Stimulated activated memory B cell treated with anti-CD40 and anti-IgM and Interleukin-4, amounts not matched to agents 10 μg/mL and 1 μg/mL and 100 μg/mL, for 72 hours (primary cell): Measurements from ENCODE around the gene CARD6.
"Not testable (repeated sequence)": the region's sequence is repeated elsewhere in the genome, so short reads cannot be mapped to it uniquely, and the experiment has no call there.

Source experiments
- ATAC-seq: fragments of 150-1000 bp; cut with Tn5 transposase; 2 replicates; pipeline ENCODE4 v1.10.0; 2021
- H3K27ac Mint-ChIP-seq: one replicate; pipeline ENCODE4 v1.8.0; 2022; ENCODE audit warnings: mild to moderate bottlenecking, mixed read lengths
- H3K27me3 Mint-ChIP-seq: one replicate; pipeline ENCODE4 v1.8.0; 2022; ENCODE audit warnings: mixed read lengths
- H3K36me3 Mint-ChIP-seq: one replicate; pipeline ENCODE4 v1.8.0; 2022; ENCODE audit warnings: mixed read lengths
- H3K4me1 Mint-ChIP-seq: one replicate; pipeline ENCODE4 v1.8.0; 2022; ENCODE audit warnings: mixed read lengths
- H3K4me3 Mint-ChIP-seq: one replicate; pipeline ENCODE4 v1.8.0; 2022; ENCODE audit warnings: mild to moderate bottlenecking, moderate library complexity, mixed read lengths
- H3K9me3 Mint-ChIP-seq: one replicate; pipeline ENCODE4 v1.8.0; 2022; ENCODE audit warnings: mixed read lengths

CARD6 gene

GRCh38 chr5:40882291-40882690 lies 41.1 kb downstream of the CARD6 start:
- peaks cover 8% of the 10 kb centered on the region for H3K9me3 Mint-ChIP-seq
- no peaks in the 10 kb centered on the region for H3K4me1 Mint-ChIP-seq
- no peak overlapping the region for H3K27ac Mint-ChIP-seq
- H3K36me3 Mint-ChIP-seq: no peaks in the 10 kb centered on the region
- ATAC-seq: no peak
- no peaks in the 10 kb centered on the region for H3K27me3 Mint-ChIP-seq
- H3K4me3 Mint-ChIP-seq: no peak overlapping the region

DNA sequence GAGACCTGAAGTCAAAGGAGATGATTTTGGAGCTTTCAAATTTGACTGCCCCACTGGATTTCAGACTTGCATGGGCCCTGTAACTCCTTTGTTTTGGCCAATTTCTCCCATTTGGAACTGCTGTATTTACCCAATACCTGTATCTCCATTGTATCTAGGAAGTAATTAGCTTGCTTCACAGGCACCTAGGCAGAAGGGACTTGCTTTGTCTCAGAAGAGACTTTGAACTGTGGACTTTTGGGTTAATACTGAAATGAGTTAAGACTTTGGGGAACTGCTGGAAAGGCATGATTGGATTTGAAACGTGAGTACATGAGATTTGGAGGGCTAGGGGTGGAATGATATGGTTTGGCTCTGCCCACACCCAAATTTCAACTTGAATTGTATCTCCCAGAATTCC lies 41.9 kb downstream of the CARD6 start:
- H3K27me3 Mint-ChIP-seq, ATAC-seq, H3K4me1 Mint-ChIP-seq, H3K27ac Mint-ChIP-seq, H3K4me3 Mint-ChIP-seq, H3K36me3 Mint-ChIP-seq, H3K9me3 Mint-ChIP-seq: not testable (repeated sequence)

GRCh38 chr5:40895440-40896425 lies 54.6 kb downstream of the CARD6 start:
- H3K27me3 Mint-ChIP-seq, H3K4me1 Mint-ChIP-seq: not testable (repeated sequence)

GRCh38 chr5:40904205-40904993 lies 63.2 kb downstream of the CARD6 start:
- peaks cover 15% of the 10 kb centered on the region for H3K27me3 Mint-ChIP-seq
- H3K9me3 Mint-ChIP-seq: peaks cover 2% of the 10 kb centered on the region
- peaks cover 17% of the 10 kb centered on the region for H3K4me1 Mint-ChIP-seq
- peak; percentile 59 for ATAC-seq
- H3K27ac Mint-ChIP-seq: no peak overlapping the region
- no peak overlapping the region for H3K4me3 Mint-ChIP-seq
- no peaks in the 10 kb centered on the region for H3K36me3 Mint-ChIP-seq

More at GRCh38 chr5:40895440-40896425, 54.6 kb downstream of the CARD6 start:
- H3K36me3 Mint-ChIP-seq, H3K4me3 Mint-ChIP-seq, H3K27ac Mint-ChIP-seq, ATAC-seq, H3K9me3 Mint-ChIP-seq: not testable (repeated sequence)

DNA sequence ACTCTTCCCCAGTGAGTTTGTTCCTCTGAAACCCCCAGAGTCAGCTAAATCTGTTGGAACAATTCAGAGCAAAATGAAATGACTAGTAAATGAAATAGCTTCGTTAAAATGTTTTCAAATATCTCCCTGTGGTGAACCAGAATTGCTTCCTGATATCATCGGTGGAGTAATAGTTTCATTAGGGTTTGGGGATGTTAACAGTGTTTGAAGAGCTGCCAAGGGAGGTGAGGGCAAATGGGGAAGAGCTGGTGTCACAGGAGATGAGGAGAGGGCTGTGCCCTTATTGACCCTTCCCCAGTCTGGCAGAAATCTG lies 63.8 kb downstream of the CARD6 start:
- Mint-ChIP-seq H3K27me3 (peaks cover 15% of the 10 kb centered on the region), H3K4me1 (peaks cover 17% of the 10 kb centered on the region), H3K27ac (no peak overlapping the region), H3K36me3 (no peaks in the 10 kb centered on the region), H3K9me3 (no peaks in the 10 kb centered on the region), H3K4me3 (no peak overlapping the region)
- ATAC-seq: no peak

DNA sequence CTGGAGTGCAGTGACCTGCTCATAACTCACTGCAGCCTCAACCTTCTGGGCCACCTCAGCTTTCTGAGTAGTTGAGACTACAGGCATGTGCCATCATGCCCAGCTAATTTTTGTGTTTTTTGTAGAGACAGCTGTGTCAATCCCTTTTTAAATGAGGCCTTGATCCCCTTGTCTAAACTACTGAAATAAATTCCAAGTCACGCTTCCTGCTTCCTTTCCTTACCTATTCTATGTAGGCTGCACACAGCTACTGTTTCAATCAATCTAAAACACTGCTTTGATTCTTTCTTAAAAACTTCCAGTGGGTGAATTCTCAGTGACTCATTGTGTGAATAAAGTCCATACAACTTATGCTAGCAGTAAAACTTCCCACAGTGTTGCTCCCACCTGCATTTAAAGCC lies 65.2 kb downstream of the CARD6 start:
- Mint-ChIP-seq H3K4me1 (peaks cover 17% of the 10 kb centered on the region), H3K27me3 (peaks cover 15% of the 10 kb centered on the region), H3K36me3 (no peaks in the 10 kb centered on the region), H3K4me3 (no peak overlapping the region), H3K27ac (no peak overlapping the region), H3K9me3 (no peaks in the 10 kb centered on the region)
- no peak for ATAC-seq

- ATAC-seq: no peak
- H3K9me3 Mint-ChIP-seq: no peaks in the 10 kb centered on the region
- H3K27me3 Mint-ChIP-seq: peaks cover 20% of the 10 kb centered on the region
- peaks cover 17% of the 10 kb centered on the region for H3K4me1 Mint-ChIP-seq
- H3K4me3 Mint-ChIP-seq: no peak within 1 kb of the TSS
- no peak within 1 kb of the TSS for H3K27ac Mint-ChIP-seq
- H3K36me3 Mint-ChIP-seq: no peaks in the 10 kb centered on the region
These were observed 68.1 kb downstream of the CARD6 start, which contains the start of gene C7 for GRCh38 chr5:40909264-40909663. Gene C7, plus strand, starts transcription at chr5:40909497. Its CDS starts 114 bp downstream, at chr5:40909611.

DNA sequence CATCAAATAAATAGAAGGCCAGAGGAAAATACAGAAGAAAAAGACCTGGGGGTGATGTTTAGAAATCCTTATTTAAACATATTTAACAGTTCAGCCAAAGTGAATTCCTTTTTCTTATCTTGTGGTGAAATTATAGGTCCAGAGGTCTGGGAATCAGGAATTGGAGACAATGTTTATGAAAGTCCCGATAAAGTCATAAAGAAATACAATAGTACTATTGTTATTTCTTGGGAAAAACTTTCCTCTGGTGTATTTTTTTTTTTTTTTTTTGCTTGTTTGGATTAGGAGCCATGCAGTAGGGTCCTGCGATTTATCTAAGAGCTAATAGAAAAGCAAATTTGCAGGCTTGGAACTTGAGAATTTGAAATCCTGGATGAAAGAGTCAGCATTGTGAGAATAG lies 68.6 kb downstream of the CARD6 start:
- no peak overlapping the region for H3K4me3 Mint-ChIP-seq
- H3K4me1 Mint-ChIP-seq: peaks cover 16% of the 10 kb centered on the region
- H3K27me3 Mint-ChIP-seq: peaks cover 25% of the 10 kb centered on the region
- no peak overlapping the region for H3K27ac Mint-ChIP-seq
- no peak for ATAC-seq
- no peaks in the 10 kb centered on the region for H3K9me3 Mint-ChIP-seq
- no peaks in the 10 kb centered on the region for H3K36me3 Mint-ChIP-seq
